AG10803 (cell line): Measurements from ENCODE around the gene S100A9.
"Not testable (repeated sequence)": the region's sequence is repeated elsewhere in the genome, so short reads cannot be mapped to it uniquely, and the experiment has no call there.

Source experiments
- DNase-seq: peaks from one replicate; pipeline ENCODE4 v3.0.0; 2010; ENCODE audit warnings: low read depth
- H3K4me3 ChIP-seq: 2 replicates; pipeline ENCODE4 v1.5.1; 2011; ENCODE audit warnings: mild to moderate bottlenecking, low read length, control low read depth
- CTCF ChIP-seq: conservative IDR thresholded peaks from 2 replicates; pipeline ENCODE4 v1.5.1; 2011; ENCODE audit warnings: mild to moderate bottlenecking, low read length, control low read depth, inconsistent platforms

The S100A9 gene

GRCh38 chr1:153357853-153358690 is at the start of gene S100A9:
Gene S100A9, plus strand, starts transcription at chr1:153357854. Its CDS starts 430 bp downstream, at chr1:153358284.
- TF ChIP-seq CTCF = no peak
- DNase-seq = no peak
- H3K4me3 ChIP-seq = no peak within 1 kb of the TSS

GRCh38 chr1:153308540-153308939 is 49.1 kb upstream of the S100A9 start:
- DNase-seq = no peak
- TF ChIP-seq CTCF = no peak

DNA sequence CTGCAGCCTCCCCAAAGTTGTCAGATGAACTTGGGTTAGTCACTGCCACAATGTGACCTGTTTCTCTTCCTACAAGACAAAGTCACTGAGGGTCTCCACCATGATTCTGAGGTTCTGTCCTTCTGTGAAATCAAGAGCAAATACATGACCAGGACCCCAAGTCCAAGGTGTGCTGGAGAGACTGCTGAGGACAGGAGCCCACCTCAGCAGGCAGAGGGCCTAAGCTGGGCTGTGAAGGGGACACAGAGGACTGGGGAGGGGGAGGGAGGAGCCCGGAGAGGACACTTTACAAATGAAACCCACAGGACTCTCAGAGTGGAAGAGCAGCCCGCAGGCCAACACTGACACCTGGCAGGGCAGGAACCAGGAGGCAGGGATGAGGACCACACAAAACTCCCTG is 48.2 kb upstream of the S100A9 start:
- TF ChIP-seq CTCF = no peak
- no peak overlapping the region for H3K4me3 ChIP-seq
- DNase-seq = no peak

More at GRCh38 chr1:153308540-153308939, 49.1 kb upstream of the S100A9 start:
- H3K4me3 ChIP-seq = no peak overlapping the region

DNA sequence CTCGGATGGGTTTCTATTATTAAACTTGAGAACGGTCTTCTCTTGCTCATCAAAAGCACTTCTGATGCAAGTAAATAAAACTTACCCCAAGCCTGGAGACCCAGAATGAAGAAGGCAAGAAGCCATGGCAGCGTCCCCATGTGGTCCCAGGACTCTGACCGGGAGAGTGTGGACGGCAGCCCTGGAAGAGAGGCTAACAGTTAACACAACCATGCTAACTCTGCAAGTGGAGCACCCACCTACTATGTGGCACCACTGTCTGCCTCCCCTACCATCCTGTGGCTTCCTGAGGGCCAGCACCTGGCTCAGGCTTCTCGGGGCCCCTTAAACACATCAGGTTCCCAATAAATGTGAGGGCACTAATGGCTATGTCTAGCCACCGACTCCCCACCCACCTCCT is 47.1 kb upstream of the S100A9 start:
- no peak overlapping the region for H3K4me3 ChIP-seq
- TF ChIP-seq CTCF = no peak
- DNase-seq = no peak

DNA sequence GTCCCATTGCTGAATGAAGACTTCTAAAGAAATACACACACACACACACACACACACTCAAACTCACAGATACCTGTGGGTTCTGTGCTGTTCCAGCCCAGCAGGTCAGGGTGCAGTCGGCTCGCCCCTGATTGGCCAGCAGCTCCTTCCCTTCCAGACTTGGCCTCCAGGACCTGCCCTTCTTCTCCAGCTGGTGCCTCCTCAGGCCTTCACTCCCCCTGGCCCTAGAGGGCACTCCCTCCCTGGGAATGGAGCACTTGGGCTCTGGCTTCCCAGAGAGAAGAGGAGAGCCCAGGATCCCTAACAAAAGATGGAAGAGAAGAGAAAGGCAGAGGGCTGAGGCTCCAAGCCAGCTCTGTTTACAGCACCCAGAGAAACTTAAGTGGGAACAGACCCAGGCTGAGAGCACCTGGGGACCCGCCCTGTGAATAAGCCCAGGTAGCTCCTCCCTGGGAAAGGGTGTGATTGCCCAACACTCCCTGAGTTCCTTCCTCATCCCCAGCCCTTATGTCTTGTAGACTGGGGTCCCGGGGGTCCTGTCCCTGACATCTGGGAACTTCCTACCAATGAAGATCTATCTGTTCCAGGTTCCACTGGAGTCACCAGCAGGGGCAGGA is 45.0 kb upstream of the S100A9 start, which contains the start of gene PGLYRP3:
PGLYRP3 (minus strand) TSS at position 383 of the 617 bp plus-strand sequence. CDS start 2,287 bp downstream, outside the sequence.
- H3K4me3 ChIP-seq = no peak within 1 kb of the TSS
- DNase-seq = no peak

DNA sequence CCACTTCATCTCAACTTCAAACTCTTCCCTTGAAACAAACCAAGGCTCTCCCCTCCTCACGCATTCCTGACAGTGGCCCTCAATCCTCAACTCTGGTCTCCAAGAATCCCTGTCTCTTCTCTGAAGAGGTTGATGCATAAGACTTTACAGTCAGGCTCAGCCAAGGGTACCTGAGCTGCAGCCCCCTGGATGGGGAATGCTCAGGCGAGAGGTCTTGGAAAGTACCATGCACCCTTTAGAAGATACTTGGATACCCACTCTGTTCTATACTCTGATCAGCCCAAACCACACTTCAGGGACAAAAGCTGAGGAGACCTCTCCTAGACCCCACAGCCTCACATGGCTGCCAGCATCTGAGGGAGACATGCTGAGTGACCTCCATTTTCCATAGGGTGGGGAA is 44.4 kb upstream of the S100A9 start:
- TF ChIP-seq CTCF = no peak
- DNase-seq = no peak

More for the DNA sequence above, 45.0 kb upstream of the S100A9 start, which contains the start of gene PGLYRP3:
- no peak for TF ChIP-seq CTCF

DNA sequence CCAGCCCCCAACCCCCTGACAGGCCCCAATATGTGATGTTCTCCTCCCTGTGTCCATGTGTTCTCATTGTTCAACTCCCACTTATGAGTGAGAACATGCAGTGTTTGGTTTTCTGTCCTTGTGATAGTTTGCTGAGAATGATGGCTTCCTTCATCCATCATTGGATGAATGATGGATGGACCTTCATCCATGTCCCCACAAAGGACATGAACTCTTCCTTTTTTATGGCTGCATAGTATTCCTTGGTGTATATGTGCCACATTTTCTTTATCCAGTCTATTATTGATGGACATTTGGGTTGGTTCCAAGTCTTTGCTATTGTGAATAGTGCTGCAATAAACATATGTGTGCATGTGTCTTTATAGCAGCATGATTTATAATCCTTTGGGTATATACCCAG is 43.3 kb upstream of the S100A9 start:
- H3K4me3 ChIP-seq, DNase-seq: not testable (repeated sequence)

More for the DNA sequence above, 44.4 kb upstream of the S100A9 start:
- no peak overlapping the region for H3K4me3 ChIP-seq

GRCh38 chr1:153316013-153316412 is 41.6 kb upstream of the S100A9 start:
- not testable (repeated sequence) for DNase-seq, H3K4me3 ChIP-seq

- DNase-seq, H3K4me3 ChIP-seq: not testable (repeated sequence)
These were observed 39.5 kb upstream of the S100A9 start for GRCh38 chr1:153318145-153318544.
